ENCODE measurements around the gene STAB2.

DNA sequence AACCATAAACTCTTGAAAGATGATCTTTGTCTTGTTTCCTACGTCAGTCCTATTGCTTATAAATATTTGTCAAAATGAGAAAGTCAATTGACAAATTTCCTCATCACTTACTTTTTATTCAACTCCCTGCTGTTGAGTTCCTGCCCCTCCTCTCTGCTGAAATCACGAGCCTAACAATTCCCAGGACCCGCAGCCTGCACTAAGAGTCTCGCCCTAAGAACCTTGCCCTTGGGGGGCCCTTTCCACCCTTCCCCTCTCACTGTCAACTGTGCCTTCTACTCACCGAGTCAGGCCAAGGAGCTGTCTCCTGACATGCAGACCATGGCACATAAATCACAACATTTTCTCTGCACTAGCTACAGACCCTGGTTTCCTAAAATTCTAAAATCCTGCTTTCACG is 99.0 kb downstream of the STAB2 start:
- TF ChIP-seq EZH2 (optimal IDR thresholded peaks at IDR 0.05; ENCODE audit: low read depth, low read length) (no peak), EZH2phosphoT487 (IDR thresholded peaks at IDR 0.05; ENCODE audit: low read length) (no peak)
- TF ChIP-seq, protein P1, sequence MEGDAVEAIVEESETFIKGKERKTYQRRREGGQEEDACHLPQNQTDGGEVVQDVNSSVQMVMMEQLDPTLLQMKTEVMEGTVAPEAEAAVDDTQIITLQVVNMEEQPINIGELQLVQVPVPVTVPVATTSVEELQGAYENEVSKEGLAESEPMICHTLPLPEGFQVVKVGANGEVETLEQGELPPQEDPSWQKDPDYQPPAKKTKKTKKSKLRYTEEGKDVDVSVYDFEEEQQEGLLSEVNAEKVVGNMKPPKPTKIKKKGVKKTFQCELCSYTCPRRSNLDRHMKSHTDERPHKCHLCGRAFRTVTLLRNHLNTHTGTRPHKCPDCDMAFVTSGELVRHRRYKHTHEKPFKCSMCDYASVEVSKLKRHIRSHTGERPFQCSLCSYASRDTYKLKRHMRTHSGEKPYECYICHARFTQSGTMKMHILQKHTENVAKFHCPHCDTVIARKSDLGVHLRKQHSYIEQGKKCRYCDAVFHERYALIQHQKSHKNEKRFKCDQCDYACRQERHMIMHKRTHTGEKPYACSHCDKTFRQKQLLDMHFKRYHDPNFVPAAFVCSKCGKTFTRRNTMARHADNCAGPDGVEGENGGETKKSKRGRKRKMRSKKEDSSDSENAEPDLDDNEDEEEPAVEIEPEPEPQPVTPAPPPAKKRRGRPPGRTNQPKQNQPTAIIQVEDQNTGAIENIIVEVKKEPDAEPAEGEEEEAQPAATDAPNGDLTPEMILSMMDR (IDR thresholded peaks at IDR 0.05; ENCODE audit: low read length): no peak
